T-helper 9 cell (primary cell): ENCODE measurements around the gene GIPC3.
"Not testable (repeated sequence)": the region's sequence is repeated elsewhere in the genome, so short reads cannot be mapped to it uniquely, and the experiment has no call there.

Source experiments
- DNase-seq: peaks from one replicate; pipeline ENCODE4 v3.0.0-alpha.2; 2020

The GIPC3 gene

DNA sequence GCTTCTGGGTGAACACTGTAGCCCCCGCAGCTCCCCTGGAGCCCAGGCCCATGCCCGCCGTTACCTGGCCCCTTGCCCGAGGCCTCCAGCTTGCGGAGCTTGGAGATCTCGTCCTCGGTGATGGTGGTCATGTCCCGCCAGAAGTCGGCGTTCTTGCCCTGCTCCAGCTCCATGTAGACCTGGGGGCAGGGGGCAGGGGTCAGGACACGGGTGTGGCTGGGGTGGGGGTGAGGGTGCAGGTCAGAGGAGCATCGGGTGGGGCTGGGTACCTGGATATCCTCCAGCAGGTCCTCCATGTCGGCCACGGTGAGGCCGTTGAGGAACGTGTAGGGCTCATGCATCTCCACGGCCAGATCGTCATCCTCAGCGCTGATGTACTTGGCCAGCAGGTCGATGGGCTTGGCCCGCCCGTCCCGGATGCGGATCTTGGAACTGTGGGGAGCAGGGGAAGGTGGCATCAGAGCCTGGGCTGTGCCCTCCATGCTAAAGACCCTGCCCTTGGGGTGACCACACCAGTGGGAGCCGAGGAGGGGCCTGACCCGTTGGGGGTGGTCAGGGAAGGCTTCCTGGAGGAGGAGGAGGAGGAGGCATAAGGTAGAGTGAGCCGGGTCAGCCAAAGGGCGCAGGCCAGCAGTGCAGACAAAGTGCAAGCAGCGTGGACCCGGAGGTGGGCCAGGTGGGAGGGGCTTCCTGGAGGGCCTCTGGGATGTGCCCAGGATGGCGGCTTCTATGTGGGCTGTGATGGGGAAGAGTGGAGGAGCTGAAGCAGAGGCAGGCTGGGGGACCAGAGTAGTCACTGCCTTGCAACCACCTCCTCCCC is 33.7 kb downstream of the GIPC3 start:
- no peak for DNase-seq

DNA sequence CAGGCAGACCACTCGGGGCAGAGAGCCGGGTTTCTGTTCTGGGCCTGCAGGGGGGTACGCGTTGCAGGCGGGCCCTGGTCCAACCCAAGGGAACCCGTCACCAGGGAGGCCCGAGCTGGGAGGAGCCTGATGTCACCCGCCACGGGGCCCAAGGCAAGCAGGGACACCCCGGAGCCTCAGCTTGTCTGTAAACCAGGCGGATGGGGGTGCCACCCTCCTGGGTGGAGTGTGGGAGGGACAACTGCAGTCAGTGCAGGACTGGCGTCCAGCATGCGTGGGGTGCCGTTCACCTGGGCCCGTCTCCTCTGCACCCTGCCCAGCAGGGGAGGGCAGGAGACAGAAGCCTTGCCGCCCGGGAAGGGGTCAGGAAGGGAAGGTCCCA is 34.3 kb downstream of the GIPC3 start:
- no peak for DNase-seq

DNA sequence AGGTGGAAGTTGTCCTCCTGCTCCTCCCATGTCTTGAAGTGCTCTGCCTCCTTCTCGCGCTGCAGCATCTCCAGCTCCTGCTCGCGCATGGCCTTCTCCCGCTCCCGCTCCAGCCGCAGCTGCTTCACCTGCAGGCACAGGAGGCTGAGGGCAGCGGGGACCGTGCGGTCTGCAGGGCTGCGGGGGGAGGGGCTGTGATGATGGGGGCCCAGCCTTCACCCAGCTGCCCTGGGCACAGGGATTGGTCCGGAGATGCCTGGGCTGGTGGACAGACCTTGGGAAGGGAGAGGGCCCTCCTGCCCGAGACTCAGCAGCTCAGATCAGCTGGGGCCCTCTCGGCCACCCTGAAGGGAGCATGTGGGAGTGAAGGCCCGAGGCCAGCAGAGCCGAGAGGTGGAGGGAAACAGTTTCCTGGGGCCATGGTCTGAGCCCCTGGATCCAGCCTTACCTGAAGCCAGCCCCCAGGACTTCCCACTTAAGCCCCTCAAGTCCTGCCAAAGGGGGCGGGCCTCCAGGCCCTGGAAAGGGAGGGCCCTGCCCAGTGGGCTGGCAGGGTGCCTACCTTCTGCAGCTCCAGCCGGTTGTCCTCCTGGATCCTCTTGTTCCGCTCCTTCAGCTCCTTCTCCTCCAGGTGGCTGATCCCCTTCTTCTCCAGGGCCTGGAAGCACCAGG is 35.0 kb downstream of the GIPC3 start:
- DNase-seq = no peak

DNA sequence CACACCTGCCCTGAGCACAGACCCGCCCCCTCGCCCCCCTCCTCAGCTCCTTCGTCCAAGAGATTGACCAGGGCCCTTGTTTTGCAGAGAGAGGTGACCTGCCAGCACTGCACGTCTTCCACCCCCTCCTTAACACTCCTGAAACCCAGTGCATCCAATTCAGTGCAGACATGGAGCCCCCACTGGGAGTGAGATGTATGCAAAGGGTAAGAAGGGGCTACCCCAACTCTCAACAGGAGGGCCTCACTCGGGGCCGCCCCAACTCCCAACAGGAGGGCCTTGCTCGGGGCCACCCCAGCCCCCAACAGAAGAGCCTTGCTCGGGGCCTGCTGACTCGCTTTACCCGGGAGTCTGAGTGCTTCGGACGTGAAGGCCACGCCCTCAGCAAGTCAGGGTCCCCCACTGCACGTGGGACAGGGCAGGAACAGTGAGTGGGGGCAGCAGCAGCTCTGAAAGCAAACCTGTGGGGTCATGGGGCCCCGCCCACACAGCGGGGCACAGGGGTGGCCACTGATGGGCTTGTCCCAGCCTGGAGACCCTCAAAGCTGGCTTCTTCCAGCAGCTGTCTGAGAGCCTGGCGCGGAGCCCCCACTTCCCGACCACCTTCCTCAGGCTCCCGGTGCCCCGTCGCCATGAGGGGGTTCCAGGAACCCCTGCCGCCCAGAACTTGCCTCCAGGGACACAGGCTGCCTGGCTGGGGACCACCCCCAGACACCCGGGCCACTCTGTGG is 35.7 kb downstream of the GIPC3 start:
- DNase-seq = no peak

DNA sequence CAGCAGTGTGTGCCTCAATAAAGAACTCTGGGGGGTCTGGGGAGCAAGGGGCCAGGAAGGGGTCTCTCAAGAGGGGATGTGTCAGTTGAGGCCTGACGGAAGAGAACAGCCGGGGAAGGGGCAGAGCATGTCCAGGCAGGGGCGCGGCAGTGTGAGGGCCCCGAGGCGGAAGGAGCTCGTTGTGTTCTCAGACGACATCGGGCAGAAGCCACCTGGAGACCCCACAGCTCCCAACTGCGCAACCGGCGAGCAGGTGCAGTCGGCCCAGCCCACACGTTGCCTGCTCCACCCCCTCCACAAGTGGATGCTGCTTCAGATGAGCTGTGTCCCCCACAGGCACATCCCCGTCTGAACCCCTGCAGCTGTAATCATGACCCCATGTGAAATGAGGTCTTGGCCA is 36.4 kb downstream of the GIPC3 start:
- no peak for DNase-seq

DNA sequence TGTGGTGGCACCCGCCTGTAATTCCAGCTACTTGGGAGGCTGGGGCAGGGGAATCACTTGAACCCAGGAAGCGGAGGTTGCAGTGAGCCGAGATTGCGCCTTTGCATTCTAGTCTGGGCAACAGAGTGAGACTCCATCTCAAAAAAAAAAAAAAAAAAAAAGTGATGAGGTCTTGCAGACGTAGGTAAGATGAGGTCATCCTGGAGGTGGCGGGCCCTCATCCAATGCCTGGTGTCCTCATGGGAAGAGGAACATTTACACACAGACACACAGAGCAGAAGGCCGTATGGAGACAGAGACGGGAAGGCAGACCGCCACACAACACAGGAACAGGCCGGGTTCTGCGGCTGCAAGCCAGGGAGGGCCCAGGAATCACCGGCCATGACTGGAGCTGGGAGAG is 36.9 kb downstream of the GIPC3 start:
- no peak for DNase-seq

DNA sequence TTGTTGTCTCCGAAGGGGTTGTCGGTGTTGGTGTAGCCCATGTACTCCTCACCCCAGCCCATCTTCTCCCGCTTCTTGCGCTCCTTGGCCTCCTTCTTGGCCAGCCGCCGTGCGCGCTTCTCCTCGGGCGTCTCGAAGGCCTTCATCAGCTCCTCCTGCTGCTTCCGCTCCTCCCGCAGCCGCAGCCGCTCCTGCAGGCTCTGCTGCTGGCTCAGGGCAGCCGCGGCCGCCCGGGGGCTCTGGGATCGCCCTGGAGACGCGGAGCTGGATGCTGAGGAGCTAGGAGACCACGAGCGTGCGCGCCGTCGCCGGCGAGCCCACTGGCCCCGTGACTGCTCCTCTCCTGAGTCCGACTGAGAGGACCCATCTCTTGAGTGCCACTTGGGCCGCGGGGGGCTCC is 38.4 kb downstream of the GIPC3 start:
- DNase-seq = no peak

DNA sequence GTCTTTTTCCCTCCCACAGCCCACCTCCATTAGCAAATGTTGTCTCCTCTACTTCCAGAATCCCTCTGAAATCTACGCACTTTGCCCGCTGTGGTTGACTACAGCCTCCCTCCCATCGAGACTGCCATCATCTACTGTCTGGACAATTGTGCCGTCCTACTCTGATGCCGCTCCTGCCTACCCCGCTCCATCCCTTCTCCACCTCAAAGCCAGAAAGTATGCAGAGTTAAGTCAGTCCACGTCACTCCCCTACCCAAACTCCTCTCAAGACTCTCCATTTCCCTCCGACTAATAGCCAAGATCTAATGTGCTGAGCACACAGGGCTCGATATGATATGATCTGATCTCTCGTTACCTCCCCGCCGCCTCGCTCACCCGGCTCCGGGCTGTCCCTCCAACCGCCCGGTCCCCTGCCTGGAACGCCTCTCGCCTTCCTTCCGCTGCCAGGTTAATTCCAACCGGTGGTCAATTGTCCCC is 40.8 kb downstream of the GIPC3 start:
- DNase-seq = no peak

GRCh38 chr19:3626473-3627350 is 41.4 kb downstream of the GIPC3 start, which contains the start of gene CACTIN:
Gene CACTIN, minus strand, starts transcription at chr19:3626790. Its CDS starts 28 bp downstream, at chr19:3626762.
- peak; percentile 98 for DNase-seq

- DNase-seq = no peak
Measured at GRCh38 chr19:3627351-3627723, 42.1 kb downstream of the GIPC3 start.

- DNase-seq = not testable (repeated sequence)
Measured at GRCh38 chr19:3628766-3629165, 43.5 kb downstream of the GIPC3 start.

GRCh38 chr19:3631053-3631861 is 46.0 kb downstream of the GIPC3 start:
- no peak for DNase-seq

GRCh38 chr19:3632098-3632497 is 46.8 kb downstream of the GIPC3 start:
- no peak for DNase-seq

- no peak for DNase-seq
Measured at GRCh38 chr19:3632739-3633558, 47.7 kb downstream of the GIPC3 start.

GRCh38 chr19:3633559-3633988 is 48.3 kb downstream of the GIPC3 start:
- no peak for DNase-seq

GRCh38 chr19:3634496-3635045 is 49.3 kb downstream of the GIPC3 start:
- DNase-seq = no peak

DNA sequence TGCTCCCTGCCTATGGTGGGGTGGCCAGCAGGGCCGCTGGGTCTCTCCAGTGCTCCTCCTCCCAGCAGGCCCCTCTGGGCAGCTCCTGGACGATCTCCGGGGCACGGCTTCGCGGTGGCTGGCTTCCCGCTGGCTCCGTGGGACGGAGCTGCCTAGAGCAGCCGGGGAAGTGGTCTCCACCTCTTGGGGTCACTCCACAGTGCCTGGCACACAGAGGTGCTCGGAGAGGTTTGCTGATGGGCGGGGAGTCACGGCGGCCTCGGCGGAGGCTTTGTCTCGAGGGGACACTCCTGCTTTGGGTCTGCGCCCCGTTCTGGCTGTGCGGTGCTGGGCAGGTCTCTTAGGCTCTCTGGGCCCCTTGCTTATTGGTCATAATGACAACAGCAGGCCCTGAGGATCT is 51.2 kb downstream of the GIPC3 start:
- no peak for DNase-seq

DNA sequence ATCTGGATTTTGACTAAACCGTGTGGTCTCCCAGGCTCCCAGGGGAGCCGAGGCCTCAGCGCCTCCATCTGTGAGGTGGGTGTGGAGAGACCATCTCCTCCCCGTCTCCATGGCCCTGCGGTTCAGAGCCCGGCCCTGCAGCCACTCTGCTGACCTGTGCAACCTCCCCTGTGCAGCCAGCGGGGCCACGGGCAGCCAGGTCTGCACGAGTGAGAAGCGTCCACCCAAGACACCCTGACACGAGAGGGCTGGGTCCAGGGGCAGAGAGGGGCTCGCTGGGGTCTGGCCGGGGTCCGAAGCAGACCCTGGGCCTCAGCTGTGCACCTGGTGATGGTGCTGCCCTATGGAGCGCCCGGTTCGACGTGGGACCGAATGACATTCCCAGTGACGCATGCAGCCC is 51.7 kb downstream of the GIPC3 start:
- DNase-seq = no peak

DNA sequence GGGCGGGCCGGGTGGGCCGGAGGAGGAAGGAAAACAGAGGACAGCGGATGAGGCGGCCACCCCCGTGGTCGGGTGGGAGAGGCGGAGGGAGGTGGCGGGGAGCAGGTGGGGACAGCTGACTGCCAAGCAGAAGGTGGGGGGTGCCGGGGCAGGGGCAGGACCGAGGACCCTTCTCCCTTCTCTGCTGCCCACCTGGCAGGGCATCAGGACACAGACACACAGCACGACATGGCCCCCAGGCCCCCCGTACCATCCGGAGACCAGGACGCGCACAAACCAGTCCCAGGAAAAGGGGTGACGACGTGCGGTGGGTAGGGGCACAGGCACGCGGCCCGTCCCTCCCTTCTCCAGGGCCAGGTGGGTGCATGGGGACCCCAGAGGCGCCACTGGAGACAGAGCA is 52.3 kb downstream of the GIPC3 start:
- DNase-seq = no peak
